Lung (tissue), 12 donors: Measurements from ENCODE around the gene HMOX1. TPM values are rescaled to one million over a fixed set of nuclear protein-coding genes. Genes with fewer than 3 reads are reported as not detected.
"Not testable (repeated sequence)": the region's sequence is repeated elsewhere in the genome, so short reads cannot be mapped to it uniquely, and the experiment has no call there.

ENCODE experiments used
- ATAC-seq: fragments of 200-7000 bp; cut with Tn5 transposase; one replicate; pipeline ENCODE4 v1.9.1; 2020; ENCODE audit warnings: moderate number of reproducible peaks; ENCODE audit not compliant: insufficient read depth, low FRiP score
- DNase-seq, 3 donors: peaks; one replicate each; pipeline ENCODE4 v3.0.0-alpha.2; 2013 to 2017
- H3K27ac ChIP-seq, 2 donors: one replicate each; pipeline ENCODE4 v1.5.1; 2013; ENCODE audit warnings: mild to moderate bottlenecking in 2 of 2, moderate library complexity in 2 of 2, control low read depth in 1 of 2, inconsistent platforms in 1 of 2, low read depth in 1 of 2, low read length in 1 of 2
- H3K27me3 ChIP-seq, 3 donors: one replicate each; pipeline ENCODE4 v1.5.1; 2013; ENCODE audit warnings: low read length in 2 of 3; ENCODE audit not compliant: control insufficient read depth in 3 of 3, insufficient read depth in 3 of 3
- H3K36me3 ChIP-seq, 4 donors: one replicate each; pipeline ENCODE4 v1.5.1; 2013; ENCODE audit warnings: low read length in 4 of 4, mild to moderate bottlenecking in 1 of 4, moderate library complexity in 1 of 4; ENCODE audit not compliant: control insufficient read depth in 4 of 4, insufficient read depth in 4 of 4
- H3K4me1 ChIP-seq, 5 donors: one replicate each; pipeline ENCODE4 v1.5.1; 2013; ENCODE audit warnings: low read length in 5 of 5, mild to moderate bottlenecking in 2 of 5, moderate library complexity in 1 of 5; ENCODE audit not compliant: control insufficient read depth in 5 of 5, insufficient read depth in 5 of 5
- H3K4me3 ChIP-seq: one replicate; pipeline ENCODE4 v1.5.1; 2013; ENCODE audit warnings: mild to moderate bottlenecking, control low read depth, moderate library complexity
- H3K9ac ChIP-seq, 2 donors: one replicate each; pipeline ENCODE4 v1.5.1; 2013; ENCODE audit warnings: low read length in 2 of 2, control low read depth in 1 of 2; ENCODE audit not compliant: insufficient read depth in 1 of 2
- H3K9me3 ChIP-seq, 4 donors: one replicate each; pipeline ENCODE4 v1.5.1; 2013; ENCODE audit warnings: low read length in 3 of 4, mild to moderate bottlenecking in 1 of 4, moderate library complexity in 1 of 4; ENCODE audit not compliant: control insufficient read depth in 4 of 4, insufficient read depth in 3 of 4
- CTCF ChIP-seq: IDR thresholded peaks from 2 replicates; pipeline ENCODE4 v1.5.1; 2012; ENCODE audit warnings: mild to moderate bottlenecking; ENCODE audit errors: control extremely low read depth, extremely low read depth
- WGBS, 2 donors: extraction: QIAGEN DNeasy Blood & Tissue Kit; methylation state at CpG; one replicate each; pipeline ENCODE4 v1.1.7; 2013; 5-methylcytosine and 5-hydroxymethylcytosine counted together
- polyA plus RNA-seq, 2 donors: library from polyadenylated mRNA; stranded (reverse); fragments of 200-250 nt; gene quantifications; one replicate each; pipeline ENCODE4 v1.2.1, GENCODE V29; 2013
- total RNA-seq, 2 donors: library from RNA; depleted of rRNA in 1 of 2; stranded (reverse); fragments of >200 nt in 1 of 2; gene quantifications; one replicate each; pipeline ENCODE4 v1.2.1, GENCODE V29; 2014 to 2021
- donor health status: control.
- donor health status: control.
- donor health status: Bipolar disorder and iron deficiency.
- donor health status: healthy.
- donor health status: DM: yes; HTN: yes; CAD: no.

HMOX1 gene
- total and polyA plus RNA-seq, 4 donors, result 59.9 to 930 (median 135) TPM

DNA sequence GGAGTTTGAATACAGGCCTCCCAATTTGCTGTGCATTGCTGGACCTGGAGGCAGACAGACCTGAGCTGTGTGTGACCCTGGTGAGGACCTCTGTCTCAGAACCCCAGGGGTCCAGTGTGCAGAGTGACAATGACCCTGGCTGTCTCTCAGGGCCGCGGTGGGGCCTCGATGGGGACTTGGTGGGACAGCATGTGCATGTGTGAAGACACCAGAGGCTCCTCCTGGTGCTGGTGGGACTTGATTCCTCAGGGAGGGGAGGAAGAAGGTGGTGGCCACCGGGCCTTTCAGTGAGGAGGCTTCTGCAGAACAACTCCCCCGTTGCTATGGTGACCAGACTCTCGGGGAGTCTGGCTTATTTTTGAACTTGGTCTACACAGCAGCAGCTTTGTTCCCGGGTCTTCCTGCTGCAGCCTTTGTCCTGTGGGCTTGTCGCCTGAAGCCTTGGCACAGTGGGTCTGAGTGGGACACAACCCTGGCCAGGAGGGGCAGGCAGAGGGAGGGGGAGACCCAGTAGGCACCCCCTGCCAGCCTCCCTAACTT is 54.4 kb downstream of the HMOX1 start:
- peaks cover 0 to 8% (median 4%) of the 10 kb centered on the region in 4 donors for H3K9me3 ChIP-seq
- ATAC-seq, result no peak

GRCh38 chr22:35436421-35436820 is 55.5 kb downstream of the HMOX1 start:
- 80 to 81% methylated on average over 5 of the region's 5 CpGs for WGBS, 2 donors
- Histone ChIP-seq H3K27me3 (no peaks in the 10 kb centered on the region), H3K4me3 (no peak overlapping the region), H3K27ac (no peak overlapping the region), H3K4me1 (peaks cover 0 to 2% (median 0%) of the 10 kb centered on the region in 5 donors), H3K9me3 (peaks cover 0 to 8% (median 4%) of the 10 kb centered on the region in 4 donors), H3K36me3 (peaks cover 0 to 25% (median 11%) of the 10 kb centered on the region in 4 donors), H3K9ac (no peak overlapping the region)
- ATAC-seq (no peak), DNase-seq (no peak)
- no peak for TF ChIP-seq CTCF

More for the DNA sequence above, 54.4 kb downstream of the HMOX1 start:
- Histone ChIP-seq H3K9ac (no peak overlapping the region), H3K4me3 (no peak overlapping the region), H3K27ac (no peak overlapping the region), H3K36me3 (peaks cover 0 to 25% (median 11%) of the 10 kb centered on the region in 4 donors), H3K27me3 (no peaks in the 10 kb centered on the region), H3K4me1 (peaks cover 0 to 5% (median 3%) of the 10 kb centered on the region in 5 donors)
- no peak for TF ChIP-seq CTCF
- DNase-seq, result no peak
- 81 to 86% methylated on average over 8 of the region's 8 CpGs for WGBS, 2 donors

GRCh38 chr22:35437049-35437448 is 56.2 kb downstream of the HMOX1 start:
- H3K9ac ChIP-seq, result no peak overlapping the region
- 92 to 94% methylated on average over 2 of the region's 2 CpGs for WGBS, 2 donors
- H3K27me3 ChIP-seq, result no peaks in the 10 kb centered on the region
- ATAC-seq (no peak), DNase-seq (no peak)
- no peaks in the 10 kb centered on the region for H3K4me1 ChIP-seq
- H3K9me3 ChIP-seq, result peaks cover 0 to 8% (median 4%) of the 10 kb centered on the region in 4 donors
- no peak for TF ChIP-seq CTCF
- no peak overlapping the region for H3K27ac ChIP-seq
- peaks cover 0 to 22% (median 12%) of the 10 kb centered on the region in 4 donors for H3K36me3 ChIP-seq
- H3K4me3 ChIP-seq, result no peak overlapping the region

DNA sequence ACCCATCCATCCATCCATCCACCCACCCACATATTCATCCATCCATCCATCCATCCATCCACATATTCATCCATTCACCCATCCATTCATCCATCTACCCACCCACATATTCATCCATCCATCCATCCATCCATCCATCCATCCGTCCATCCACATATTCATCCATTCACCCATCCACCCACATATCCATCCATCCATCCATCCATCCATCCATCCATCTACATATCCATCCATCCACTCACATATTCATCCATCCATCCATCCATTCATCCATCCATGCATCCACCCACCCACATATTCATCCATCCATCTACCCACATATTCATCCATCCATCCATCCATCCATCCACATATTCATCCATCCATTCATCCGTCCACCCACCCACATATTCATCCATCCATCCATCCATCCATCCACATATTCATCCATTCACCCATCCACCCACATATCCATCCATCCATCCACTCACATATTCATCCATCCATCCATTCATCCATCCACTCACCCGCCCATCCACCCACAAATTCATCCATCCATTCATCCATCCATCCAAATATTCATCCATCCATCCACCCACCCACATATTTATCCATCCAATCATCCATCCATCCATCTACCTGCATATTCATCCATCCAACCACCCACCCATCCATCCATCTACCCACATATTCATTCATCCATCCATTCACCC is 57.9 kb downstream of the HMOX1 start:
- H3K36me3 ChIP-seq, H3K27me3 ChIP-seq, H3K27ac ChIP-seq, ATAC-seq, H3K9ac ChIP-seq, H3K4me1 ChIP-seq, H3K4me3 ChIP-seq, DNase-seq, H3K9me3 ChIP-seq: not testable (repeated sequence)
- WGBS, 2 donors, result 64 to 81% methylated on average over 3 of the region's 3 CpGs
